ENCODE data around the gene ATXN10. TPM values are rescaled to one million over a fixed set of nuclear protein-coding genes. Genes with fewer than 3 reads are reported as not detected.

The ATXN10 gene
- total RNA-seq, 4 donors from 2014 or later, result 78.5 to 152 (median 113) TPM

GRCh38 chr22:45632791-45633515 lies 38.7 kb upstream of the ATXN10 start:
- Histone ChIP-seq H3K4me1 (no peaks in the 10 kb centered on the region), H3K36me3 (no peaks in the 10 kb centered on the region), H3K27me3 (peaks cover 71% of the 10 kb centered on the region), H3K4me3 (no peak overlapping the region), H3K9me3 (no peaks in the 10 kb centered on the region), H3K27ac (no peak overlapping the region)
- TF ChIP-seq, protein P1, sequence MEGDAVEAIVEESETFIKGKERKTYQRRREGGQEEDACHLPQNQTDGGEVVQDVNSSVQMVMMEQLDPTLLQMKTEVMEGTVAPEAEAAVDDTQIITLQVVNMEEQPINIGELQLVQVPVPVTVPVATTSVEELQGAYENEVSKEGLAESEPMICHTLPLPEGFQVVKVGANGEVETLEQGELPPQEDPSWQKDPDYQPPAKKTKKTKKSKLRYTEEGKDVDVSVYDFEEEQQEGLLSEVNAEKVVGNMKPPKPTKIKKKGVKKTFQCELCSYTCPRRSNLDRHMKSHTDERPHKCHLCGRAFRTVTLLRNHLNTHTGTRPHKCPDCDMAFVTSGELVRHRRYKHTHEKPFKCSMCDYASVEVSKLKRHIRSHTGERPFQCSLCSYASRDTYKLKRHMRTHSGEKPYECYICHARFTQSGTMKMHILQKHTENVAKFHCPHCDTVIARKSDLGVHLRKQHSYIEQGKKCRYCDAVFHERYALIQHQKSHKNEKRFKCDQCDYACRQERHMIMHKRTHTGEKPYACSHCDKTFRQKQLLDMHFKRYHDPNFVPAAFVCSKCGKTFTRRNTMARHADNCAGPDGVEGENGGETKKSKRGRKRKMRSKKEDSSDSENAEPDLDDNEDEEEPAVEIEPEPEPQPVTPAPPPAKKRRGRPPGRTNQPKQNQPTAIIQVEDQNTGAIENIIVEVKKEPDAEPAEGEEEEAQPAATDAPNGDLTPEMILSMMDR (IDR thresholded peaks at IDR 0.05), result no peak
- TF ChIP-seq POLR2A (IDR thresholded peaks at IDR 0.05), result no peak
- TF ChIP-seq POLR2AphosphoS5 (IDR thresholded peaks at IDR 0.05), result no peak
- 13 to 33% methylated on average over 9 to 11 of the region's 15 CpGs for WGBS, 2 donors (ENCODE audit: low coverage in 1 of 2)
- no peak for ATAC-seq

GRCh38 chr22:45636683-45637082 lies 35.0 kb upstream of the ATXN10 start:
- TF ChIP-seq POLR2A (IDR thresholded peaks at IDR 0.05), result no peak
- TF ChIP-seq, protein P1 (IDR thresholded peaks at IDR 0.05), result no peak
- TF ChIP-seq EP300 (IDR thresholded peaks at IDR 0.05), result no peak
- TF ChIP-seq POLR2AphosphoS5 (IDR thresholded peaks at IDR 0.05), result no peak
- Histone ChIP-seq H3K9me3 (no peaks in the 10 kb centered on the region), H3K27me3 (peaks cover 65% of the 10 kb centered on the region), H3K27ac (no peak overlapping the region), H3K36me3 (no peaks in the 10 kb centered on the region), H3K4me1 (no peaks in the 10 kb centered on the region), H3K4me3 (no peak overlapping the region)
- ATAC-seq, result no peak
- 92 to 100% methylated on average over 3 to 4 of the region's 7 CpGs for WGBS, 2 donors (ENCODE audit: low coverage in 1 of 2)

- no peaks in the 10 kb centered on the region for H3K4me1 ChIP-seq
- 69 to 71% methylated on average over 3 of the region's 3 CpGs for WGBS, 2 donors (ENCODE audit: low coverage in 1 of 2)
- no peak overlapping the region for H3K4me3 ChIP-seq
- TF ChIP-seq EP300 (IDR thresholded peaks at IDR 0.05) (no peak), POLR2A (IDR thresholded peaks at IDR 0.05) (no peak), POLR2AphosphoS5 (IDR thresholded peaks at IDR 0.05) (no peak)
- TF ChIP-seq, protein P1 (IDR thresholded peaks at IDR 0.05), result no peak
- peaks cover 57% of the 10 kb centered on the region for H3K27me3 ChIP-seq
- H3K9me3 ChIP-seq, result no peaks in the 10 kb centered on the region
- no peak for ATAC-seq
- no peak overlapping the region for H3K27ac ChIP-seq
- H3K36me3 ChIP-seq, result no peaks in the 10 kb centered on the region
Measured at GRCh38 chr22:45638197-45638596, 33.4 kb upstream of the ATXN10 start.

DNA sequence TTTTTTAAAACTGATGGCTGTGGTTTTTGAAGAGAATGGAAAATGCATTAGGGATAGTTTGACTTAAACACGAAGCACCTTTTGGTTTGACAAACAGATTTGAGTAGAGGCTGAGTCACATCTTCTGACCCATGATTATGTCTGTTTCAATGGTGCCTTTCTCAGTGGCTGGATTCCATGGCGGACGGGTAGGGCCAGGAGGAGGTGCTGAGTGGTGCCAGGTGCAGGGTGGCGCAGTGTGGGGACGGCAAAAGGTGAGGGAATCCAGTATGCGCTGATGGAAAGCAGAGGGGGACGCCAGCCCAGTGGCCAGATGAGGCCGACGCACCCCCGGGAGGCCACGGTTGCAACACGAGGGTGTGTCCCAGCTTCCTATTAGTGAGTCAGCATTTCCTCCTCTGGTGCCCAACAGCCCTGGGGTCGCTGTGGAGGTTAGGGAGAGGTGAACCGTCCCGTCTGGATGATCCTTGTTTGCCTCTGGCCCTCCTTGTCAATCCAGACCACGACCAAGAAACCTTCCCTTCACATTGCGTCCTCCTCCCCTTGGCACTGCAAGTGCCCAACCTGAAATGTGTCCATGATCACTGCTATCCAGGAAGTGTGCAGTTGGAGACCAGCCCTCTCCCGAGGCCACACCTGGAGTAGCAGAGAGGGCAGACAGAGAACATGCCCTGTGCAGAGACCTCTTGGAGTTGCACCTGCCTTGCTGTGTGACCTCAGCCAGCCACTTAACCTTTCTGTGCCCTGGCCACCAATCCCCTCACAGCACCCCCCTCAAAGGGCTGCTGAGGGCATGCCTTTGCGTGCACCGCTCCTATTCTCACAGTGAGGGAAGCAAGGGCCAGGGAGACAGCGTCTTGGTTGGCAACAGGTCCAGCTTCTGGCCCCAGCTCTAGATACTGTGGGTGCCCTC lies 32.5 kb upstream of the ATXN10 start:
- ATAC-seq, result peak; percentile 84
- no peak overlapping the region for H3K4me3 ChIP-seq
- H3K9me3 ChIP-seq, result no peaks in the 10 kb centered on the region
- TF ChIP-seq, protein P1 (IDR thresholded peaks at IDR 0.05), result peak in 1 of 4 experiments; percentile 5
- no peak for TF ChIP-seq POLR2AphosphoS5 (IDR thresholded peaks at IDR 0.05)
- WGBS, 2 donors (ENCODE audit: low coverage in 1 of 2), result 44 to 63% methylated on average over 1 to 9 of the region's 21 CpGs
- no peaks in the 10 kb centered on the region for H3K4me1 ChIP-seq
- H3K36me3 ChIP-seq, result no peaks in the 10 kb centered on the region
- H3K27me3 ChIP-seq, result peaks cover 54% of the 10 kb centered on the region
- no peak overlapping the region for H3K27ac ChIP-seq

Data from gastroesophageal sphincter (tissue), 4 donors.